Right atrium auricular region (tissue), 2 donors: ENCODE data around the gene EEF2K. TPM values are rescaled to one million over a fixed set of nuclear protein-coding genes. Genes with fewer than 3 reads are reported as not detected.

ENCODE experiments used
- DNase-seq: peaks from one replicate; pipeline ENCODE4 v3.0.0-alpha.2; 2019; ENCODE audit warnings: low spot score
- H3K27ac ChIP-seq, 2 donors: fragments of 200-600 bp; sonication (generic); 1 replicate in 1 of 2; 2 replicates in 1 of 2; pipeline ENCODE4 v1.5.1; 2016 to 2019
- H3K27me3 ChIP-seq, 2 donors: fragments of 200-600 bp; sonication (generic); one replicate each; pipeline versions ENCODE4 v1.5.1 to v1.6.0; 2017 to 2019
- H3K36me3 ChIP-seq: fragments of 200-600 bp; sonication (generic); one replicate; pipeline ENCODE4 v1.5.1; 2016
- H3K4me1 ChIP-seq, 2 donors: fragments of 200-600 bp; sonication (generic); one replicate each; pipeline versions ENCODE4 v1.5.1 to v1.6.0; 2017 to 2019
- H3K4me3 ChIP-seq, 2 donors: fragments of 200-600 bp; sonication (generic); 1 replicate in 1 of 2; 2 replicates in 1 of 2; pipeline ENCODE4 v1.5.1; 2017 to 2019; ENCODE audit warnings: mild to moderate bottlenecking in 1 of 2, moderate library complexity in 1 of 2
- H3K9me3 ChIP-seq, 2 donors: fragments of 200-600 bp; sonication (generic); one replicate each; pipeline ENCODE4 v1.5.1; 2019
- CTCF ChIP-seq, 2 donors: fragments of 200-600 bp; sonication (generic); IDR thresholded peaks; one replicate each; pipeline ENCODE4 v1.5.1; 2019; ENCODE audit warnings: antibody characterized with exemption in 2 of 2
- total RNA-seq, 2 donors: library from RNA; depleted of rRNA; stranded (reverse); fragments of >200 nt; gene quantifications; one replicate each; pipeline ENCODE4 v1.1.0, GENCODE V29; 2016

The EEF2K gene
- total RNA-seq, 2 donors from 2014 or later = 12.9 to 18.9 TPM

- DNase-seq = no peak
- Histone ChIP-seq H3K36me3 (no peaks in the 10 kb centered on the region), H3K4me1 (peaks cover 0 to 52% of the 10 kb centered on the region in 2 donors), H3K27me3 (no peaks in the 10 kb centered on the region), H3K27ac (peak overlapping the region; percentile 49 to 94), H3K9me3 (no peaks in the 10 kb centered on the region), H3K4me3 (no peak overlapping the region)
- no peak for TF ChIP-seq CTCF (IDR thresholded peaks at IDR 0.05)
Observed at GRCh38 chr16:22217890-22218730, 12.0 kb downstream of the EEF2K start.

- no peak for DNase-seq
- Histone ChIP-seq H3K27me3 (no peaks in the 10 kb centered on the region), H3K27ac (peak overlapping the region; percentile 85 to 94), H3K36me3 (no peaks in the 10 kb centered on the region), H3K4me3 (no peak overlapping the region), H3K4me1 (peaks cover 0 to 48% of the 10 kb centered on the region in 2 donors), H3K9me3 (no peaks in the 10 kb centered on the region)
- no peak for TF ChIP-seq CTCF (IDR thresholded peaks at IDR 0.05)
Observed at GRCh38 chr16:22219389-22220068, 13.5 kb downstream of the EEF2K start.

GRCh38 chr16:22220069-22220440 lies 14.0 kb downstream of the EEF2K start:
- TF ChIP-seq CTCF (IDR thresholded peaks at IDR 0.05) = no peak
- H3K4me3 ChIP-seq = no peak overlapping the region

GRCh38 chr16:22220714-22221113 lies 14.6 kb downstream of the EEF2K start:
- H3K4me1 ChIP-seq = peaks cover 0 to 54% of the 10 kb centered on the region in 2 donors
- no peak for DNase-seq
- no peaks in the 10 kb centered on the region for H3K9me3 ChIP-seq
- no peaks in the 10 kb centered on the region for H3K36me3 ChIP-seq
- peak in 1 of 2 donors; percentile 9 for TF ChIP-seq CTCF (IDR thresholded peaks at IDR 0.05)
- no peaks in the 10 kb centered on the region for H3K27me3 ChIP-seq
- H3K27ac ChIP-seq = peak overlapping the region; percentile 85 to 94
- no peak overlapping the region for H3K4me3 ChIP-seq

More at GRCh38 chr16:22220069-22220440, 14.0 kb downstream of the EEF2K start:
- Histone ChIP-seq H3K4me1 (peaks cover 0 to 49% of the 10 kb centered on the region in 2 donors), H3K36me3 (no peaks in the 10 kb centered on the region), H3K9me3 (no peaks in the 10 kb centered on the region), H3K27ac (peak overlapping the region; percentile 85 to 94), H3K27me3 (no peaks in the 10 kb centered on the region)
- DNase-seq = no peak

GRCh38 chr16:22222006-22222405 lies 15.9 kb downstream of the EEF2K start:
- H3K27ac ChIP-seq = peak overlapping the region; percentile 85 to 94
- TF ChIP-seq CTCF (IDR thresholded peaks at IDR 0.05) = no peak
- peaks cover under 1% of the 10 kb centered on the region for H3K36me3 ChIP-seq
- no peaks in the 10 kb centered on the region for H3K27me3 ChIP-seq
- no peak for DNase-seq
- H3K4me3 ChIP-seq = no peak overlapping the region
- no peaks in the 10 kb centered on the region for H3K9me3 ChIP-seq
- peaks cover 0 to 44% of the 10 kb centered on the region in 2 donors for H3K4me1 ChIP-seq
